ENCODE data around the gene CMTM6. TPM values are rescaled to one million over a fixed set of nuclear protein-coding genes. Genes with fewer than 3 reads are reported as not detected.
"Not testable (repeated sequence)": the region's sequence is repeated elsewhere in the genome, so short reads cannot be mapped to it uniquely, and the experiment has no call there.

Gene CMTM6
- total and polyA plus RNA-seq, 12 donors: 8.5 to 23.8 (median 11.0) TPM

DNA sequence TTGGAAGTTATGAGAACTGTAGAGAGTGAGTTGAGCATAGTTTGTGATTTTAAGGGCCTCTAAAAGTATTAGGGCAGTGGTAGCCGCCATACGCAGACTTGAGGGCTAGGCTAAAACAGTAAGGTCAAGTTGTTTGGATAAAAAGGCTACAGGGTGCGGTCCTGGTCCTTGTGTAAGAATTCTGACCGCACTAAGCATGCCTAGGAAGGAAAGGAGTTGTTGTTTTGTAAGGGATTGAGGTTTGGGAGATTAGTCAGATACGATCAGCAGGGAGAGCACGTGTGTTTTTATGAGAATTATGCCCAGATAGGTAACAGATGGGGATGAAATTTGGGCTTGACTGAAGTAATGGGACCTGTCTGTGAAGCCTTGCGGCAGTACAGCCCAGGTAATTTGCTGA is 39.2 kb downstream of the CMTM6 start:
- DNase-seq, H3K27ac ChIP-seq, H3K36me3 ChIP-seq, H3K4me3 ChIP-seq, ATAC-seq, H3K9me3 ChIP-seq, H3K27me3 ChIP-seq: not testable (repeated sequence)
- intact Hi-C loops (cut with DNase I): loop anchor here in 4 of 10 donors (10.0 kb wide), 2 partner anchors 179 to 289 kb away; no protein-coding TSS in a partner anchor
- peaks cover 0 to 53% (median 10%) of the 10 kb centered on the region in 9 donors for H3K4me1 ChIP-seq
- 94 to 97% methylated on average over 7 of the region's 7 CpGs for WGBS, 2 donors

GRCh38 chr3:32462191-32462986 is 40.3 kb downstream of the CMTM6 start:
- WGBS, 2 donors: 56 to 67% methylated on average over 8 of the region's 9 CpGs
- Histone ChIP-seq H3K4me1 (peaks cover 0 to 53% (median 6%) of the 10 kb centered on the region in 9 donors), H3K4me3 (peak overlapping the region in 5 of 10 donors; percentile 13 to 31 (median 19)), H3K27ac (peak overlapping the region in 7 of 10 donors; percentile 2 to 79 (median 63))
- ATAC-seq, DNase-seq, H3K27me3 ChIP-seq, H3K9me3 ChIP-seq, H3K36me3 ChIP-seq: not testable (repeated sequence)
- intact Hi-C loops (cut with DNase I): loop anchor here in 4 of 10 donors (10.0 kb wide), 2 partner anchors 178 to 288 kb away; no protein-coding TSS in a partner anchor

DNA sequence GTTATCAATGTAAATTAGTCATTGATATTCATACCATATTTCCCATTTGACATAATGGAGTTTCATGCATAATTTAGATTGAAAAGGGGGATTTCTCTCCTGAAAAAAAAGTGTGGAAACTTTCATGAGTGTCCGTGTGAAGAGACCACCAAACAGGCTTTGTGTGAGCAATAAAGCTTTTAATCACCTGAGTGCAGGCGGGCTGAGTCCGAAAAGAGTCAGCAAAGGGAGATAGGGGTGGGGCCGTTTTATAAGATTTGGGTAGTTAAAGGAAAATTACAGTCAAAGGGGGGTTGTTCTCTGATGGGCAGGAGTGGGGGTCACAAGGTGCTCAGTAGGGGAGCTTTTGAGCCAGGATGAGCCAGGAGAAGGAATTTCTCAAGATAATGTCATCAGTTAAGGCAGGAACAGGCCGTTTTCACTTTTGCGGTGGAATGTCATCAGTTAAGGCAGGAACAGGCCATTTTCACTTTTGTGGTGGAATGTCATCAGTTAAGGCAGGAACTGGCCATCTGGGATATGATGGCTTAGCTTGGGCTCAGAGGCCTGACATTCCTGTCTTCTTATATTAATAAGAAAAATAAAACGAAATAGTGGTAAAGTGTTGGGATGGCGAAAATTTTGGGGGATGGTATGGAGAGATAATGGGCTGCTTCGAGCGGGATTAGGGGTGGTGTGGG is 41.7 kb downstream of the CMTM6 start:
- Histone ChIP-seq H3K27ac (peak overlapping the region in 3 of 10 donors; percentile 63 to 79 (median 79)), H3K4me1 (peaks cover 0 to 59% (median 6%) of the 10 kb centered on the region in 9 donors)
- ATAC-seq, DNase-seq, H3K4me3 ChIP-seq, H3K36me3 ChIP-seq, H3K9me3 ChIP-seq, H3K27me3 ChIP-seq: not testable (repeated sequence)
- 89 to 91% methylated on average over 10 of the region's 10 CpGs for WGBS, 2 donors
- intact Hi-C loops (cut with DNase I): loop anchor here in 4 of 10 donors (10.0 kb wide), 2 partner anchors 176 to 286 kb away; no protein-coding TSS in a partner anchor

DNA sequence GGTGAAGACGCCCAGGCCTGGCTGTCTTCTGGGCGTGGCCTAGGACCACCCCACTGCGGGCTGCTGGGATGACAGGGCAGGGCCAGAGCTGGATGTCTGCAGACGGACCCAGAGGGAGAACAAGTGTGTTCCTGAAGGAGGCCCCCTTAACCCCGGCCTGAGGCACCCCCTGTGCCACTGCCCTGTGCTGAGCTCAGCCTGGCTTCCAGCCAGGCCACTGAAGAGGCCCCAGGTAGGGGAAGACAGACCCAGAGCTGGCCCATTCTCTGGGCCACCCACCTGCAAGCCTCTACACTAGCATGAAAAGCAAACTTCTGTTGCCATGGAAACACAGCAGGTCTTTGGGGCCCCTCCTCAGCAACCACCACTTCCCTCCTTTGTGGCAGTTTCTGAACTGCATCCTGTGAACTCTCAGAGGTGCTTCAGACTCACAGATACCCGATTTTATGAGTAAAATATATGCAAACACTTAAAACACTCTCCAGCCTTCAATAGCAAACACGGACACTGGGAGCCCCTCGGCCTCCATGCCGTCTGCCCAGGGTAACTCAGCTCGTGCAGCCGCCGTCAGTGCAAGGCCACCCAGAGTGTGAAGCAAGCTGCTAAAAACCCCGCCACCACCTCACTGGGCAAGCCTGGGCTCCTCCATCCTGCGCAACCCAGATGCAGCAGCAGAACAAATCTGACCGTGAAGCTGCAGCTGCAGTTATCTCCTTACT is 42.5 kb downstream of the CMTM6 start:
- DNase-seq (no peak), ATAC-seq (peak in 5 of 8 donors; percentile 18 to 47 (median 40))
- 75 to 77% methylated on average over 15 of the region's 15 CpGs for WGBS, 2 donors
- Histone ChIP-seq H3K27me3 (no peaks in the 10 kb centered on the region), H3K36me3 (peaks cover 0 to 16% (median 0%) of the 10 kb centered on the region in 9 donors), H3K4me3 (no peak overlapping the region), H3K4me1 (peaks cover 0 to 59% (median 6%) of the 10 kb centered on the region in 9 donors), H3K27ac (peak overlapping the region in 1 of 10 donors; percentile 79), H3K9me3 (no peaks in the 10 kb centered on the region)
- TF ChIP-seq, protein P1, sequence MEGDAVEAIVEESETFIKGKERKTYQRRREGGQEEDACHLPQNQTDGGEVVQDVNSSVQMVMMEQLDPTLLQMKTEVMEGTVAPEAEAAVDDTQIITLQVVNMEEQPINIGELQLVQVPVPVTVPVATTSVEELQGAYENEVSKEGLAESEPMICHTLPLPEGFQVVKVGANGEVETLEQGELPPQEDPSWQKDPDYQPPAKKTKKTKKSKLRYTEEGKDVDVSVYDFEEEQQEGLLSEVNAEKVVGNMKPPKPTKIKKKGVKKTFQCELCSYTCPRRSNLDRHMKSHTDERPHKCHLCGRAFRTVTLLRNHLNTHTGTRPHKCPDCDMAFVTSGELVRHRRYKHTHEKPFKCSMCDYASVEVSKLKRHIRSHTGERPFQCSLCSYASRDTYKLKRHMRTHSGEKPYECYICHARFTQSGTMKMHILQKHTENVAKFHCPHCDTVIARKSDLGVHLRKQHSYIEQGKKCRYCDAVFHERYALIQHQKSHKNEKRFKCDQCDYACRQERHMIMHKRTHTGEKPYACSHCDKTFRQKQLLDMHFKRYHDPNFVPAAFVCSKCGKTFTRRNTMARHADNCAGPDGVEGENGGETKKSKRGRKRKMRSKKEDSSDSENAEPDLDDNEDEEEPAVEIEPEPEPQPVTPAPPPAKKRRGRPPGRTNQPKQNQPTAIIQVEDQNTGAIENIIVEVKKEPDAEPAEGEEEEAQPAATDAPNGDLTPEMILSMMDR (IDR thresholded peaks at IDR 0.05): no peak
- intact Hi-C loops (cut with DNase I): loop anchor here in 4 of 10 donors (10.0 kb wide), 2 partner anchors 175 to 285 kb away; no protein-coding TSS in a partner anchor

DNA sequence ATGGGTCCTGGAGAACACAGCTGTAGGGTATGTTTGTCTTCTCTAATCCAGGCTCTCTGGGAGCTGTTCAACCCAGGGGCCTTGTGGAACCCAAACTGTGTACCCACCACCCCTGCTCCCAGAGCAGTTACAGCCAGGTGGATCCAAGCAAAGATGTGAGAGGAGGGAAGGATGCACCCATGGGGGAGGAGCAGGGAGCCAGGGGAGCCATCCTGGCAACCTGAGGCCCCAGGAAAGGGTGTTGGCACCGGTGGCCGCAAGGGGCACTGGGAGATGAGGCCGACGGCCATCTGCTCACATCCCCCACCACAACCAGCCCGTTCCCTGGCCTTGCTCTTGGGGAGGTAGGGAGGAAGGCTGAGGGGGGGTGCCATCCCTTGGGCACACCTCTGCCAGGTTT is 43.2 kb downstream of the CMTM6 start:
- DNase-seq (no peak), ATAC-seq (no peak)
- TF ChIP-seq, protein P1 (IDR thresholded peaks at IDR 0.05): no peak
- peaks cover 0 to 59% (median 6%) of the 10 kb centered on the region in 9 donors for H3K4me1 ChIP-seq
- WGBS, 2 donors: 92 to 95% methylated on average over 5 of the region's 5 CpGs
- H3K36me3 ChIP-seq: peaks cover 0 to 24% (median 0%) of the 10 kb centered on the region in 9 donors
- intact Hi-C loops (cut with DNase I): loop anchor here in 1 of 10 donors (10.0 kb wide), 1 partner anchor 175 kb away; no protein-coding TSS in a partner anchor
- no peaks in the 10 kb centered on the region for H3K27me3 ChIP-seq
- no peak overlapping the region for H3K4me3 ChIP-seq
- peak overlapping the region in 1 of 10 donors; percentile 79 for H3K27ac ChIP-seq
- H3K9me3 ChIP-seq: no peaks in the 10 kb centered on the region

Data from heart right ventricle (tissue), 16 donors.